Measurements from ENCODE around the gene GPRC5B.

Gene GPRC5B

GRCh38 chr16:19809121-19809635, 75.5 kb downstream of the GPRC5B start:
- DNase-seq: no peak

- no peak for DNase-seq
Observed at GRCh38 chr16:19808061-19808641, 76.5 kb downstream of the GPRC5B start.

All from T1000 (cell line).